ENCODE data around the gene C2CD4D.

Gene C2CD4D

DNA sequence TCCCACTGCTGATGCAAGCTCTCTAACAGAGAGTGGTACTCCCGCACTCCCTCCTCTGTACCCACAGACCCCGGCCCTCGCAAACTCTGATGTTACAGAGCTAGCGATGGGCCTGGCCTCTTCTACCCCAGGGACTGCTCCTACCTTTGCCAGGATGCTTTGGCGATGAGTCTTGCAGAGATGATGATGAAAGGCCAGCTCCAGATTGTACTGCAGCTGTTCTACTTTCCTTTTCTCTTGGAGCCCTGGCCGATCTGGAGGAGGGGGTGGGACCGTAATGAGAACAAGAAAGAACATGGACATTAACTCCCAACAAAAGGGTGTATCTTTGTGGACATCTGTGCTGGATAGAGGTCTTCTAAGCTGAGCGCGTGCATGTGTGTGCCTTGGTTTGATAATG is 28.4 kb downstream of the C2CD4D start:
- peak; percentile 12 for DNase-seq

DNA sequence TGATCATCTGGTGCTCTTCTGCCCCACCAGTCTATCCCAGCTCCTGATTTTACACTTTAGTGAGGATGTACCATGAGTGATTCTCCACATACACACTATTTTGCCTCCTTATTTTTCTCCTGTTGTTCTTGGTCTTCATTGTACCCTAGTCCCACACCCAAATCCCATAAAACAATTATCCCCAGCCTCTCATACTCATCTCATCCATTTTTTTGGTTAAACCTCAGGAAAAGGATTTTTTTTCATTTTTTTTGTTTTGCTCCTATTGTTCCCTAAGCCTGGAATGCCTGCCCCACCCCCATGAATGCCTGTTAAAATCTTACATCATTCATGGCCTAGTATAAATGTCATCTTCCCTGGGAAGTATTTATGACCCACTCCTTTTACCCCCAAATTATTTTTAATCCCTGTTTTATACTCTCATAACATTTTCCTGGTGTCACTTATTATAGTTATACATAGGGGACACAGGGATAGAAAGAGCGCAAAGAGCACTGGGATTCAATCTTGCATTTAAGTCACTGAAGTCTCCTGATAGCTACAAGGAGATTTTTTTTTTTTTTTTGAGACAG is 29.5 kb downstream of the C2CD4D start:
- DNase-seq: no peak

DNA sequence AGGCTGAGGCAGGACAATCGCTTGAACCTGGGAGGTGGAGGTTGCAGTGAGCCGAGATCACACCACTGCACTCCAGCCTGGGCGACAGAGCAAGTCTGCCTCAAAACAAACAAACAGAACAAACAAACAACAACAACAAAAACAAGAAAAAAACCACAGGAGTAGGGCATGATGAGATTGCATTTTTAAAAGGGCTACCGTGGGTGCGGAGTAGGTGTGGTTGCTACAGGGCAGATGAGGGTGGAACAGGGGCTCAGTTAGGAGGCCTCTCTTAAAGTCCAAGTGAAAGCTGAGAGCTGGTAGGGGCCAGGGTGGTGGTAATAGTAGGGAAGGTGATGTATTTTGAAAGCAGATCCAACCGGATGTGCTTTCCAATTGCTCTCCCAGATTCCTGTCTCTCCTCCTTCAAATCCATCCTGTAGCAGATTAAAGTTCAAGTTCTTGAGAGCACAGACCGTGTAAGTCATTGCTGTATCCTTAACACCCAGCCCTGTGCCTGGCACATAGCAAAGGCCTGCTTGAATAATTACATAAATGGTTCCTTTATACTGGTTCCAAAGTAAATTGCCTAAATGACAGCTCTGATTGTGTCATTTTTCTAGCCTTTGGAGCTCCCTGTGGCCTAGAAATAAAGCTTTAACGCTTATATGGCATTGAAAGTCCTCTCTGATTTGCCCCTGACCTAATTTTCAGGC is 30.2 kb downstream of the C2CD4D start:
- peak; percentile 6 for DNase-seq

DNA sequence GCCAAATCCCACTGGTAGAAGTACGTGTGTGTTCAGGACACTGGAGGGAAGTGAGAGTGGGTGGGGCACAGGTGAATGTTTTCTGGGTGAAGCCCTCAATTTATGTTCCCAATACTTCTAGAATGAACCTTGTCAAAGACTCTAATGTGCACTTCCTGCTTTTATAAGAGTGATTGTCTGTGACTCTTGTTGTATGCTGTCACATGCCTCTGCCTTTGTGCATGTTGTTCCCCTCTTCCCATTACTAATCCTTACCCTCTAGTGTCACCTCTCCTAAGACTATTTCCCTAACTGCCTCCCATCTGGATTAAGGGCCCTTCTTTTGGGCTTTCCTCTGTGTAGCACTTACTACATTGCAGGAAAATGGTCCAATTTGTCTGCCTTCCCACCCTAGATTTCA is 31.9 kb downstream of the C2CD4D start:
- no peak for DNase-seq

DNA sequence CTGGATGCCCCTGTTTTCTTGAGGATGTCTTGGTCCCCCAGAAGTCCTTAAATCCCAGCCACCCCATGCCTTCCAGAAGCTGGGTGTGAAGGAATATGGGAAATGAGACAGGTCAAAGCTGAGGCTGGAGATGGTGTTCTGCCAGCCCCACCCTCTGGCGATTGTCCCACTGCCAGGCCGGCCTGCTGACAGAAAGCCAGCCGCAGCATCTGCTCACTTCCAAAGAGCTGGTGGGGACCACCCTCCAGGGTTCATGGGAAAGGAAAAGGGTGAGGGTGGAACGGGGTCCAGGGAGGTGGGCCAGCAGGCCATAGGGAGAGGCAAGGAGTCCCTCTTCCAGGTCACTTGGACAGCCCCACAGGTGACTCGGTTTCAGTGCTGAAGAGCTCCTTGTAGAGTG is 32.5 kb downstream of the C2CD4D start:
- DNase-seq: peak; percentile 34

GRCh38 chr1:151806170-151806569 is 33.5 kb downstream of the C2CD4D start:
- no peak for DNase-seq

- no peak for DNase-seq
Measured at GRCh38 chr1:151805066-151805820, 34.4 kb downstream of the C2CD4D start, which contains the start of gene LINGO4. TSS of gene LINGO4 (minus strand) at chr1:151805419. CDS start at chr1:151802704, 2,715 bp downstream.

DNA sequence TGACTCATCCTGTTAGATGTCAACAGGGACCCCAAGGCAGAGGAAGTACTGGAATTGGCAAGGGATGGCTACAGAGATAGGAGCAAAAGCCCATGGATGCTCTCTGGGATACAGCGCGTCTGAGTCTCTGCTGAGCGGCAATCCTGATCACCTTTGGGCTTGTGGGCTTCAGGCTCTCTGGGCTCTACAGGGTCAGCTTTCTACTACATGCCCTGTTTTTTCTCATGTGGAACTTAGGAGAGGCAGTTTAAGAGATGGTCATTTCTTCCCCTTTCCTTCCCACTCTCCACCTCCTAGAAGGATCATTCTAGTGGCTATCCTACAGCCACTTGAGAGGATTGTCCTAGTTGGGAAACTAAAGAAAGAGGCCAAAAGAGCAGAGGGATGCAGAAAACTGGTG is 35.7 kb downstream of the C2CD4D start:
- no peak for DNase-seq

GRCh38 chr1:151803164-151803563 is 36.5 kb downstream of the C2CD4D start:
- DNase-seq: no peak

DNA sequence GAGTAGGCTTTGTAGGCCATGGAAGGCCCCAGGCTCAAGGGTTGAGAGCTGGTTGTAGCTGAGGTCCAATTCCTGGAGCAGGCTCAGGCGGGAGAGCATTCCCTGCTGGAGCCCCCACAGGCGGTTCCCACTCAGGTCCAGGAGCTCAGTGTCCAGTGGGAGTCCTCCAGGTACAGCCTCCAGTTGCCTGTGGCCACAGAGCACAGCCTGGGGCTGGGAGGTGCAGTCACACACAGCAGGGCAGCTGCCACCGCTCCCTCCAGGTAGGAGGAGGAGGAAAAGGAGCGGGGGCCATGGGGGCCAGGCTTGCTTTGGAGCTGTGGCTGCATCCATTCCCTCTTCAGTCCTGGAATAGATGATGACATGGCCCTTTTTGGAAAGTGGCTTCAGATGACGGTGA is 37.2 kb downstream of the C2CD4D start:
- DNase-seq: no peak

GRCh38 chr1:151801846-151802245 is 37.8 kb downstream of the C2CD4D start:
- DNase-seq: no peak

GRCh38 chr1:151801310-151801820 is 38.3 kb downstream of the C2CD4D start:
- no peak for DNase-seq

DNA sequence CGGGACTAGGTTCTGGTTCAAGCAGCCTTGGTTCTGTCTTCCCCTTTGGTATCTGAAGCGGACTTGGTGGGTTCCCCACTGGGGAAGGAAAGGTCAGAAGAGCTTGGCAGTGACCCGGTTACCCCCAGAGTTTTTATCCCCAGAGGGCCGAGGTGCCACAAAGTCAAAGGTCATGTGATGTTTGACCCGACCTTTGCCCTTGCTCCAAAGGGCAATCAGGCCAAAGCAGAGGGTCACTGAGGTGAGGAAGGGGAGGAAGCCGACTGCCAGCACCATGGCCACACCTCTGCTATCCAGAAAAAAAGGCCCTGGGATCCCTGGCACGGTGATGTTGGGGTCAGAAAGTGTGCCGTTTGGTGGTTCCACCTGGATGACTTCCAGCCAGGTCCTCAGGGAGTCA is 38.8 kb downstream of the C2CD4D start:
- DNase-seq: no peak

GRCh38 chr1:151799179-151800022 is 40.2 kb downstream of the C2CD4D start:
- no peak for DNase-seq

DNA sequence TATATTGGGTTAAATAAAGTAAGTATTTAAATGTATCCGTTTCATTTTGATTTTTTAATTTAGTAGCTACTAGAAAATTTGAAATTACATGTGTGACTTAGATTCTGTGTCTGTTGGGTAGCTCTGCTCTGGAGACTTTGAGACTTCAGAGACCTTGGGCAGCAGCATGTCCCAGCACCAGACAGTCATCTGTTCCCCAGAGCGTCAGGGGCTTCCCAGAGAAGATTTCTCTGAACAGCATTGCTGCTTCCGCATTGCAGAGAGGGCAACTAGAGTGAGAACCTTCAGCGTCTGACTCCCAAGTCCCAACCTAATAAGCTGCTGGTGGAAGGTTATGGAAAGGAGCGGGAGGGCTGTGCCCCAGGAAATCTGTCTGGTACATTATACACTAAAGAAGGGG is 41.0 kb downstream of the C2CD4D start:
- no peak for DNase-seq

GRCh38 chr1:151790940-151791651 is 48.5 kb downstream of the C2CD4D start:
- DNase-seq: peak; percentile 65

GRCh38 chr1:151790071-151790939 is 49.3 kb downstream of the C2CD4D start, which contains the start of gene TDRKH:
TSS of gene TDRKH (minus strand) at chr1:151790500. CDS start at chr1:151783022, 7,478 bp downstream.
- peak; percentile 99 for DNase-seq
